Lower leg skin (tissue), 4 donors: ENCODE results near the gene RANBP6. TPM values are rescaled to one million over a fixed set of nuclear protein-coding genes. Genes with fewer than 3 reads are reported as not detected.

Experiments used
- DNase-seq, 2 donors: peaks; one replicate each; pipeline ENCODE4 v3.0.0-alpha.2; 2019; ENCODE audit warnings: low spot score in 2 of 2
- H3K4me3 ChIP-seq: fragments of 200-600 bp; sonication (generic); 2 replicates; pipeline ENCODE4 v1.5.1; 2017; ENCODE audit warnings: mild to moderate bottlenecking, low read depth; ENCODE audit not compliant: poor library complexity, severe bottlenecking
- POLR2A ChIP-seq, 2 donors: fragments of 450-650 bp; IDR thresholded peaks; one replicate each; pipeline ENCODE4 v1.6.1; 2016 to 2017; ENCODE audit warnings: antibody characterized with exemption in 2 of 2, mild to moderate bottlenecking in 1 of 2, moderate library complexity in 1 of 2
- WGBS, 2 donors: methylation state at CpG; one replicate each; pipeline ENCODE4 v1.1.5; 2018; 5-methylcytosine and 5-hydroxymethylcytosine counted together
- intact Hi-C: fragments of 100-400 bp; cut with DNase I; formaldehyde crosslinking; loops from one replicate; pipeline ENCODE4 v1.15.0; 2023; ENCODE audit warnings: low total_unique reads
- total RNA-seq, 4 donors: library from RNA; depleted of rRNA; stranded (reverse); fragments of >200 nt; gene quantifications; one replicate each; pipeline ENCODE4 v1.1.0, GENCODE V29; 2016
- TF ChIP-seq, protein P1 (sequence below), 3 donors: fragments of 450-650 bp; IDR thresholded peaks; one replicate each; pipeline ENCODE4 v1.5.1; 2016; ENCODE audit warnings: antibody characterized with exemption in 3 of 3, mild to moderate bottlenecking in 3 of 3, moderate library complexity in 2 of 3

Gene RANBP6
- total RNA-seq, 4 donors from 2014 or later: 16.0 to 19.8 (median 17.9) TPM

DNA sequence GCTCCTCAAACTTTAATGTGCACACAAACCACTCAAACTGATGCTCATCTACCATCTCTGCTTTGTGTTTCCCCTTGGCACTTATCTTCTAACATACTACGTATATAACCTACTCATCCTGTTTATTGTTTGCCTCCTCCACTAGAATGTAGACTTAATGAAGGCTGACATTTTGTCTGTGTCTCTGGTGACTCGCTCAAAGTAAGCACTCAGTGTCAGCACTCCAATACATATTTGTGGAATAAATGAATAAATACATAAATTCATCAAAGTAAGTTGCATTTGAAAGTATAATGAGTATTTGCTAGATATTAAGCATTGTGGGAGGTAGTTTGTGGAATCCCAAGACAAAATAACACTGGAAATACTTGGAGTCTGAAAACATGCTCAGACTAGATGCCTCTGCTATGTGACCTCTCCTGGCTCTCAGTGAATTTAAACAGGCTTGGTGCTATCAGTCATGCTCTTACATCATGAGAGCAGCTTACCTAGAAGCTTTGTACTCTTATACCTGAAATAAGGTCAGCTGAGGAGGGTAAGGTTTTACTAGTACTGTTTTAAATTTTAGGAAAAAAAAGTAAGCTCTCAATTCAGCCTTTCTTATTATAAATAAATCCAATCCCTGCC, 37.0 kb upstream of the RANBP6 start:
- H3K4me3 ChIP-seq: no peak overlapping the region
- intact Hi-C loops: loop anchor here (10.0 kb wide), 2 partner anchors 62 to 242 kb away; no protein-coding TSS in a partner anchor
- WGBS, 2 donors: 55 to 66% methylated on average over 2 of the region's 2 CpGs
- no peak for TF ChIP-seq POLR2A (IDR thresholded peaks at IDR 0.05)
- TF ChIP-seq, protein P1, sequence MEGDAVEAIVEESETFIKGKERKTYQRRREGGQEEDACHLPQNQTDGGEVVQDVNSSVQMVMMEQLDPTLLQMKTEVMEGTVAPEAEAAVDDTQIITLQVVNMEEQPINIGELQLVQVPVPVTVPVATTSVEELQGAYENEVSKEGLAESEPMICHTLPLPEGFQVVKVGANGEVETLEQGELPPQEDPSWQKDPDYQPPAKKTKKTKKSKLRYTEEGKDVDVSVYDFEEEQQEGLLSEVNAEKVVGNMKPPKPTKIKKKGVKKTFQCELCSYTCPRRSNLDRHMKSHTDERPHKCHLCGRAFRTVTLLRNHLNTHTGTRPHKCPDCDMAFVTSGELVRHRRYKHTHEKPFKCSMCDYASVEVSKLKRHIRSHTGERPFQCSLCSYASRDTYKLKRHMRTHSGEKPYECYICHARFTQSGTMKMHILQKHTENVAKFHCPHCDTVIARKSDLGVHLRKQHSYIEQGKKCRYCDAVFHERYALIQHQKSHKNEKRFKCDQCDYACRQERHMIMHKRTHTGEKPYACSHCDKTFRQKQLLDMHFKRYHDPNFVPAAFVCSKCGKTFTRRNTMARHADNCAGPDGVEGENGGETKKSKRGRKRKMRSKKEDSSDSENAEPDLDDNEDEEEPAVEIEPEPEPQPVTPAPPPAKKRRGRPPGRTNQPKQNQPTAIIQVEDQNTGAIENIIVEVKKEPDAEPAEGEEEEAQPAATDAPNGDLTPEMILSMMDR (IDR thresholded peaks at IDR 0.05): no peak
- no peak for DNase-seq

DNA sequence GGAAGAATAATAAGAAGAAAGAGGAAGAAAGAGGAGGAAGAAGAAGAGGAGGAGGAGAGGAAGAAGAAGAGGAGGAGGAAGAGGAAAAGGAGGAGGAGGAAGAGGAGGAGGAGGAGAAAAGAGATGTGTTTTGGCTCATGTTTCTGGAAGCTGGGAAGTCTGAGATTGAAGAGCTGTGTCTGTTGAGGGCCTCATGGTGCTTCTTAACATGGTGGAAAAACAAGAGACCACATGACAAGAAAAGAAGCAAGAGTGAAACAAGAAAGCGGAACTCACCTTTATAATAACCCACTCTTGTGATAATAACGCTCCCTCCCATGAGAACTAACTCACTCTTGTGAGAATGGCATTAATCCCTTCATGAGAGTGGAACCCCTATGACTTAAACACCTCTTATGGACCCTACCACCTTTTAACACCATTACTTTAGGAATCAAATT, 36.1 kb upstream of the RANBP6 start:
- TF ChIP-seq, protein P1 (IDR thresholded peaks at IDR 0.05): no peak
- TF ChIP-seq POLR2A (IDR thresholded peaks at IDR 0.05): no peak
- intact Hi-C loops: loop anchor here (10.0 kb wide), 2 partner anchors 63 to 243 kb away; no protein-coding TSS in a partner anchor
- WGBS, 2 donors: 91 to 93% methylated on average over 2 of the region's 2 CpGs
- DNase-seq: no peak
- H3K4me3 ChIP-seq: no peak overlapping the region

DNA sequence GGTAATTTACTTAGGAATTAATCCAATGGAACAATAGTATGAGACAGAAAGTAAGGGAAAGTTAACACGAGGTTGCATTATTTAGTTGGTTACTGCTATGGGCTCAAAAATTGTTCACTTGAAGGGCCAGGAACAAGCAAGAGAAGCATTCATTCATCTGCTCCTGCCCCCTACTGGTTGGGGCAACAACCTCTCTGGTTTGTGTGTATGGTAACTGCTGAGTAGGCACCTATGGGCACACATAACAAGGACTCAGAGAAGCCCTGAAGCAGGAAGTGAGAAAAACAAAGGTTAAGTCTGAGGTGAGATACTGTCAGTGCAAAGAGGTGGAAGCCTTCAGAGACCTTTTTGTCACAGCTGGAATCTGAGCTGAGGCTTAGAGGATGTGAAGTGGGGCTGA, 34.4 kb upstream of the RANBP6 start:
- TF ChIP-seq, protein P1 (IDR thresholded peaks at IDR 0.05): no peak
- no peak for TF ChIP-seq POLR2A (IDR thresholded peaks at IDR 0.05)
- intact Hi-C loops: loop anchor here (5.0 to 10.0 kb wide), 3 partner anchors 65 to 463 kb away; no protein-coding TSS in a partner anchor
- no peak overlapping the region for H3K4me3 ChIP-seq
- no peak for DNase-seq
- WGBS, 2 donors: 72 to 74% methylated on average over 1 of the region's 1 CpG

DNA sequence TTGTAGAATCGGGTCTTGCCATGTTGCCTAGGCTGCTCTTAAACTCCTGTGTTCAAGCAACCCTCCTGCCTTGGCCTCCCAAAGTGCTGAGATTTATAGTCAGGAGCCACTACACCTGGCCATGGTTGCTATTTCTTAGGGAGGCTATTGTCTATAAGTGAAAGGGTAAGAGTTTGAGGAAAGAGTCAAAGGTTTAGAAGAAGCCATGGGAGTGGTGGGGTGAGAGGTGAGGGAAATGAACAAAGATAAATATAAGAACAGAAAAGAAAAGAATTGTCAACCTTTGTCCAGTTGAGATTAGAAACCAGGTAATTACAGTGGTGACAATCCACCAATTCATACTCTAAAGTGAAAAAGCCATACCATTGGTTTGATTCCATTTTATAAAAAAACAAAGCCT, 32.6 kb upstream of the RANBP6 start:
- TF ChIP-seq, protein P1 (IDR thresholded peaks at IDR 0.05): no peak
- no peak for TF ChIP-seq POLR2A (IDR thresholded peaks at IDR 0.05)
- intact Hi-C loops: loop anchor here (5.0 kb wide), 1 partner anchor 464 kb away; no protein-coding TSS in a partner anchor
- H3K4me3 ChIP-seq: no peak overlapping the region
- WGBS, 2 donors: 88 to 94% methylated on average over 1 of the region's 1 CpG
- DNase-seq: no peak

DNA sequence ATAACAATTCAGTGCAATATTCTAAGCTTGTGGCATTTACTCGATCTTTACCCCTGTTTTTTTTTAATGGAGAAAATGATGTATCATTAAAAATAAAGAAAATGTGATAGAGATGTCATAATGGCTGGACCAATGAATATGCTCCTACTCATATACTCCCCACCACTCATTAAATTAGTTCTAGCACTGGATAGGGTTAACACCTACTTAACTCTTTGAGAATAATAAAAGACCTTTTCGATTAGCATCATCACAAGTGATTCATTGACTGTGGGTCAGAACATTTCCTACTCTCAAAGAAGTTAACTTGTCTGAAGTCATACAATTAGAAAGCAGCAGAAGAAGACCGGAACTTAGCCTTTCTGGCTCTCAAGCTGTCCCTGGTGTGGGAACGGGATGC, 31.6 kb upstream of the RANBP6 start:
- intact Hi-C loops: loop anchor here (5.0 kb wide), 1 partner anchor 465 kb away; no protein-coding TSS in a partner anchor
- no peak for DNase-seq
- no peak overlapping the region for H3K4me3 ChIP-seq
- no peak for TF ChIP-seq POLR2A (IDR thresholded peaks at IDR 0.05)
- TF ChIP-seq, protein P1 (IDR thresholded peaks at IDR 0.05): no peak
- 79 to 81% methylated on average over 4 of the region's 4 CpGs for WGBS, 2 donors
